ENCODE results near the gene IFI27.
"Not testable (repeated sequence)": the region's sequence is repeated elsewhere in the genome, so short reads cannot be mapped to it uniquely, and the experiment has no call there.

Gene IFI27

DNA sequence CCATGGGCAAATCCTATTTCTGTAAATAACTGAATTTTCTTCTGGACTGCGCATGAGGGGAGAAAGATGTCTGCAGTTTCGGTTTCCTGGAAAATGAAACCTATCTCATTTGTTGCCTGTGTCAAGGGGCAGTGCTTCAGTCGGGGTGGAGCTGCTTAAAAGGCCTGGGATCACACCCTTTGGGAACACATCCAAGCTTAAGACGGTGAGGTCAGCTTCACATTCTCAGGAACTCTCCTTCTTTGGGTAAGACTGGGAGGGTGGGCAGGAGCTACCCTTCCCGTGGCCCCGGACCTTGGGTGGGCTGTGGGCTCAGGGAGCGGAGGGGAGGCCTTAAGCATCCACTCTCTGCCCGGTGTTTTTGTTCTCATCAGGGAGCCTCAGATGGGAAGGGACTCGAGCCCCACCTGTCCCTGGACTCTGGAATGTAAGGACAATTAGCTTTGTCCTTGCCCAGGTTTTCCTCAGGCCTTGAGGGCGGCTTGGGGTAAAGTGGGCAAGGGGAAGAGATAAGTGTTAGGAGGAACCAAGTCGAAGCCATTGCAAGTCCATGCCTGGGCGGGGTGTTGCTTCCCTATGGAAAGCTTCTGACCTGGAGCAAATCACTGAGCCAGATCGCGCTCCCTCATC, at the start of gene IFI27:
TSS of gene IFI27 (plus strand) at position 185 of the 630 bp plus-strand sequence.
- no peak for DNase-seq

DNA sequence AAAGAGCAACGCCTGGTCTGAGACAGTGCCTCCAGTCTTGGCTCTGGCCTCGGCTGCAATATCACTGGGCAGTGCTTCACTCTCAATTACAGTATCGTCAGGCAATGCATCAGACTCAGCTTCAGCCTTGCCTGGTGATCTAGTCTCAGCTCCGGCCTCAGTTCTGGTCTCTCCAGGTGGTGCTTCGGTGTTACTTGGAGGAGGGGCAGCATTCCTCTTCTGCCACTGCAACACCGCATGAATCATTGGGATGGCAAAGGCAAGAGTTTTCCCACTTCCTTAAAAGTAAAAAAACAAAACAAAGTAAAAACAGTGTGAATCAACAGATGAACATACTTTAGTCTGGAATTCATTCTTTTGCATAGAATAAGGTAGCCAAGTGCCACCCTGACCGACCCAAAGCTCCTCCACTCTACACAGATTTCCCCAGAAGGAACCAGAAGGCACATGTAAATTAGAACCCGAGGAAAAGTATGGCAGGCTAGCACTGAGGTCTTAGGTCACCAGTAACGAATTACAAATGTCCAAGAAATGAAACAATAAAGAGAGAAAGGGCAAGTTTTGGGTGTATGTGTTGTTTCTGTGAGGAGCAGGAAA, 48.1 kb upstream of the IFI27 start:
- no peak for DNase-seq

DNA sequence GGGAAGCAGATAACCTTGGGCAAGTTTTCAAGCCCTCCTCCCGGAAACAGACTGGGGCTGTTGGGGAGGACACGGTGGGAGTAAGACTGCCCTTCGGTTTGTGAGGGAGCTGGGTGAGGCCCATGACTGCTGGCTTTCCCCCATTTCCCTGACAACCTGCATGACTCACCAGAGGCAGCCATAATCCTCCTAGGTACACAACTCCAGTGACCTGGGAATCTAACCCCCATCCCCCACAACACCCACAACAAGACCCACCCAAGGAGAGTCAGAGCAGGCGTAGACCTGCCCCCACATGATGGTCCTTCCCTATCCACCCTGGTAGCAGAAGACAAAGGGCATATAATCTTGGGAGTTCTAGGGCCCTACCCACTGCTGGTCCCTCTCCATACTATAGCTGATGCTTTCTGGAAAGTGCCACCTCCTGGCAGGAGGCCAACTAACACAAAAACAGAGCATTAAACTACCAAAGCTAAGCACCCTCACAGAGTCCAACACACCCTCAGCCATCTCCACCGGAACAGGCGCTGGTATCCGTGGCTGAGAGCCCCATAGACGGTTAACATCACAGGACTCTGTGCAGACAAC, 44.4 kb upstream of the IFI27 start:
- no peak for DNase-seq

DNA sequence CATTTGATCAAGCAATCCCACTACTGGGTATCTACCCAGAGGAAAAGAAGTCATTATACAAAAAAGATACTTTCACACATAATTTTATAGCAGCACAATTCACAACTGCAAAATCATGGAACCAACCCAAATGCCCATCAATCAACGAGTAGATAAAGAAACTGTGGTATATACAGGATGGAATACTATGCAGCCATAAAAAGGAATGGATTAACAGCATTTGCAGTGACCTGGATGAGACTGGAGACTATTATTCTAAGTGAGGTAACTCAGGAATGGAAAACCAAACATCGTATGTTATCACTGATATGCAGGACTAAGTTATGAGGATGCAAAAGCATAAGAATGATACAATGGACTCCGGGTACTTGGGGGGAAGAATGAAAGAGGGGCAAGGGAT, 38.5 kb upstream of the IFI27 start:
- DNase-seq, result not testable (repeated sequence)

DNA sequence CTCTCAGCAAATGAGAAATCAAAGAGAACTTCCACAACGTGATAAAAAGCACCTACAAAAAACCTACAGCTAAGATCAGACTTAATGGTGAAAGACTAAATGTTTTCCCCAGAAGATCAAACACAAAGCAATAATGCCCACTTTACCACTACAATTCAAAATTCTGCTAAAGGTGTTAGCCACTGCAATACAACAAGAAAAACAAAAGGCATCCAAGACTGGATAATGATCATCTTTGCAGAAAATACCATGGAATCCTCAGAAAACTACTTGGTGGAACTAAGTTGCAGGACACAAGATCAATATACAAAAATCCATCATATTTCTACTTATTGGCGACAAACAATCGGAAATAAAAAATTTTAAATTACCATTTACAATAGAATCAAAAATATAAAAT, 36.0 kb upstream of the IFI27 start:
- DNase-seq, result no peak

DNA sequence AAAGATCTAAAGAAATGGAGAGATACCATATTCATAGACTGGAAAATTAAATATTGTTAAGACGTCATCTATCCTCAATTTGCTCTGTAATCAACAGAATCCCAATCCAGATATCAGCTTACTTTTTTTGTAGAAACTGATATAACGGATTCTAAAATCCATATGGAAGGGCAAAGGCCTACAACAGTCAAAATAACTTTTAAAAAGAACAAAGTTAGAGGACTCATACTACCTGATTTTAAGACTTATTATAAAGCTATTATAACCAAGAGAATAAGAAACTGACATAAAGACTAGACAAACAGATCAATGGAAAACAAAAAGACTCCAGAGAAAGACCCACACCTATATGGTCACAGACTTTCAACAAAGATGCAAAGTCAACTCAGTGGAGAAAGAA, 35.5 kb upstream of the IFI27 start:
- DNase-seq, result no peak

DNA sequence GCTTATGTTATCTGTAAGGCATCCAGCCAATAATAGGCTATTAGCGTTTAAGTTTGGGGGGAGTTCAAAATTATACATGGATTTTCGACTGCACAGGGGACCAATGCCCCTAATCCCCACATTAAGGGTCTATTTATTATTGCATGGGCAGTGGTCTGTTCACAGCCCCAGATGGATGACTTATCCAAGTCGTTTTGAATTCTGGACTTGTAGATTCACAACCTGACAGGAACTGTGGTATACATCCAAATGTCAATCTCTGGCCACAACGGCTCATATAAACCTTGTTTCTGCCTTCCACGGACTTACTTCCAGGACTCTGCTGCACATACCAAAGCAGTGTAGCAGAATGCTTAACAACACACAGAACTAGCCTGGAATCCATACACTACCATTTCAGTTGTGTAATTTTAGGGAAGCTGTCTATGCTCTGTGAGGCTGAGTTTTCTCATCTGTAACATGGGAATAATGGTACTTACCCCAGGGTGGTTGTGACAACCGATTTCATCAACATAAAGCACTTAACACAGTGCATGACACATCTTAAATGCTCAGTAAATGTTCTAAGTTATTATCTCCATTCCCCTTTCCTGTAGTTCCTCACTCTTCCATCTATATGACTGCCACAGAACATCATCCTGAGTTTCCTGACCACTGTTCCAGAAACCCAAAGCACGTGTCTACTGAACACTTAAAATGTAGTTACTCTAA, 33.3 kb upstream of the IFI27 start:
- no peak for DNase-seq

DNA sequence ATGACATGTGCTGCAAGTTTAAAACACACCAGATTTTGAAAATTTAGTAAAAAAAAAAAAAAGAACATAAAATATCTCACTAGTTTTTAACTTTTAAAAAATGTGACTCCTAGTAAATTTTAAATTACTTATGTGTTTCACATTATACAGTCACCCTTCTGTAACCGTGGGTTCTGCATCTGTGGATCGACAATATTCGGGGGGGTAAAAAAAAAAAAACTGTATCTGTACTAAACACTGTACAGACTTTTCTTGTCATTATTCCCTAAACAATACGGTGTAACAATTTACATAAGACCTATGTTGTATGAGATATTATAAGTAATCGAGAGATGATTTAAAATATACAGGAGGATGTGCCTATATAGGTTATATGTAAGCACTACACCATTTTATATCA, 32.7 kb upstream of the IFI27 start:
- DNase-seq, result no peak

DNA sequence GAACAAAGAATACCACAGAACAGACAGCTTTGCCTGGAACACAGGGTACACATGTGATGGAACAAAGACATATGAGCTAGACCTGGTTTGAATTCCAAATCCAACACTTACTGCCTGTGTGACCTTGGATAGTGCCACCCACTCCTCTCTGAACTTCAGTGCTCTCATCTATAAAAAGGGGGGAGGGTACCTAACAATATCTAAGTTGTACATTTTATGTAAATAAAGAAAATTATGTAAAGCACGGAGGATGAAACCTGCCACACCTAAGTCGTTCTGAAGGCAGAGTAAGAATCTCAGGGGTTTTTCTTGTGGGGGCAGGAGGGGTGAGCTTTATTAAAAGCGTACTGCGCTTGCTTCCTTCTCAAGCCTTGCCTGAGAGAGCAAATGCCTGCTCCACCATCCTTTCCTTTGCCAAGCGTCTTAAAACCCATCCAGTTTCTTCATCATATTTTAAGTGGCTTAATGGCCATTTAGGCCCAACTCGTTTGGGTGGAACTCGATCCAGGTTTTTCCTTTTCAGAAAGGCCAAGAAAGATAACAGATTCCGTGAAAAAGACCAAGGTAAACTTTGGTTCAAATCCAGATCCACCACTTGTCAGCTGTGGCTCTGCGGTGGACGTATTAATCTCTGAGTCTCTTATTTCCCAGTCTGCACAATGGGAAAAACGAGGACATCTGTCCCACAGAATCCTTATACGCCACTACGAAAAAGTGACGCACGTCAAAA, 30.5 kb upstream of the IFI27 start:
- no peak for DNase-seq

DNA sequence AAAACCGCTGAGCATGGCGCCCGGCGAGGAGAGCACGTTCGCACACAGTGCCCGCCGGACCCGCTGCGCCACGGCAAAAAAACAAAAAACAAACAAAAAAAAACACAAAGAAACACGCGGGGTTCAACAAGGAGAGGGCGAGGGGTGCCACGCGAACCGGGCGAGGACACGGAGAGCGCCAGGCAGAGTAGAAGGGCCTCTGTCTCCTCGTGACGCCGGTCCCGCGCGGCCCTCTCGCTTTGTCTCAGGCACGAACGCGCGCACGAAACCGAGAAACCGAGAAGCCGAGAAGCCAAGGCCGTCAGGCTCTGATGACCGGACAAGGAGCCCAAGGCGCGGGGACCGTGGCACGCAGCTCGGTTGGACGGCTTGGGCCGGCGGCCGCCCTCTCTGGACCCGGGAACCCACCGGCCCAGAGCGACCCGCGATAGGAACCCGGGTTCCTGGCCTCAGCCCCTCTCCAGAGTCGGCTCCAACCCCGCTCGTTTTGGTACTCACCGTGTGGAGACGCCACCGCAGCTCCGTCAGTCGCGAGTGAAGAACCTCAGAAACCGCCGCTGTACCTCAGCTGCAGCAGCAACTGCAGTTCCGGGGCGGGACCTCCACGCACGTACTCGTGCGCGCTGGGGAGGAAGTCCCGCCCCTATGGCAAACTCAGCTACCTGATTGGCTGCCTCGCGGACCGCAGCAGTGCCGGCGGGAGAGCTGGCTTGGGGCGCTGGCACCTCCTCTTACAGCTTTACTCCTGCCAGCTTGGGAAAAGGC, 29.7 kb upstream of the IFI27 start, which contains the start of the genes DDX24 and IFI27L1:
TSS of gene DDX24 (minus strand) at position 582 of the 765 bp plus-strand sequence. CDS start 1,460 bp downstream, outside the sequence.
TSS of gene IFI27L1 (plus strand) at position 690 of the 765 bp plus-strand sequence. CDS start 15,628 bp downstream, outside the sequence.
- DNase-seq, result peak; percentile 95

DNA sequence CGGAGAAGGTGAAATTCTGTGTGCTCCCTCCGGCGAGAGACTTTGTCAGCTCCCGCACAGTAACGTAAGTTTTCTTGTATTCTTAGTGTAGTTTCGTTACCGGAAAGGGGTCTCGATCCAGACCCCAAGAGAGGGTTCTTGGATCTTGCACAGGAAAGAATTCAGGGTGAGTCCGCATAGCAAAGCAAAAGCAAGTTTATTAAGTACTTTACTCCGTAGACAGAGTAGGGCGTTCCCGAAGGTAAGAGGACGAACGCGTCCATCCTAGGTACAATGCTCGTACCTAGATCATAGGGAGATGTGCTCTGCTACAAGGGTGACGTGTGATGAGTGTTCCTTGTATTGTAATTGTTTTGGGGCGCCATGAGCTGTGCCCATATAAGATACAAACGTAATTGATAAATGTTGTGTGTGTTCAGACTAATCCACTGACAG, 29.1 kb upstream of the IFI27 start:
- DNase-seq, result no peak

DNA sequence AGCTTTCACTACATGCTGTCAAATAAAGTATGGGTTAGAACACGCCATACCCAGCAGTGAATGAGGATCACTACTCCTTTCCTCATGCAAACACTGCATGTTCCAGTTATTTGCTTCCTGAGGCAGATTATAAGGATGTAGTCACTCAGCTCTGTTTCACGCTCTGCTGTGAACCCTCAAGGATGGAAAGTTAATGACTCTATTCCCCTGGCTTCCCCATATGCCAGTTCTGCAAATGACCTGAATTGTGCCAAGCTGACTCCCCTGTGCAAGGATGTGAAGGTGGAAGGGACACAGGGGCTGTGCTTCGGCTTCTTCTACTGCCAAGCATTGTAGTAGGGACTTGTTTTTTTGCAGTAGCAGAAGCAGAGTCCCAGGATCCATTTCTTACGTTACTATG, 22.6 kb upstream of the IFI27 start:
- no peak for DNase-seq

DNA sequence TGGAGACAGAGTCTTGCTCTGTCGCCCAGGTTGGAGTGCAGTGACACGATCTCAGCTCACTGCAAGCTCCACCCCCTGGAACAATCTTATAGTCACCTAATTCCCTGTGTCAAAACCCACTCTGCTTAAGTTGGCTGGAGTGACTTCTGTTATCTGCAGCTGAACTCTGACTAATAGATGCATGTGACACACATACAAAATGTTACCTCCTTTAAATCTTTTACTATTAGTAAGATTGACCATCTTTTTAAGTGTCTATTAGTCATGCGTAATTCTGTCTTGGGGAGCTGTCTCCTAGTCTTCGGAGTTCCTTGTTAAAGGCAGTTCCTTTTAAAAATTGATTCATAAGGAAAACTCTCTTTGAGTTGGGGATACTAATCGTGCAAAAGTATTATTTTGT, 22.0 kb upstream of the IFI27 start:
- DNase-seq, result no peak

DNA sequence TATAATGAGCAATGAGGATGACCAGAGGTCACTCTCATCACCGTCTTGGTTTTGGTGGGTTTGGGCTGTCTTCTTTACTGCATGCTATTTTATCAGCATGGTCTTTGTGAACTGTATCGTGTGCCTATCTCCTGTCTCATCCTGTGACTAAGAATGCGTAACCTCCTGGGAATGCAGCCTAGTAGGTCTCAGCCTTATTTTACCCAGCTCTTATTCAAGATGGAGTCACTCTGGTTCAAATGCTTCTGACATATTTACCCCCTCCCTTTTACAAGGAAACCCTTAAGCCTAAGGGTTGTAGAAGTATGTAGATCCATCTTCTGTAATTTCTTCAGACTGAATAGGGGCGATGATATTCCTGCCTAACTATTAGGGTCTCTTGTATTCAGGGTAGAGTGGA, 21.1 kb upstream of the IFI27 start:
- DNase-seq, result no peak

DNA sequence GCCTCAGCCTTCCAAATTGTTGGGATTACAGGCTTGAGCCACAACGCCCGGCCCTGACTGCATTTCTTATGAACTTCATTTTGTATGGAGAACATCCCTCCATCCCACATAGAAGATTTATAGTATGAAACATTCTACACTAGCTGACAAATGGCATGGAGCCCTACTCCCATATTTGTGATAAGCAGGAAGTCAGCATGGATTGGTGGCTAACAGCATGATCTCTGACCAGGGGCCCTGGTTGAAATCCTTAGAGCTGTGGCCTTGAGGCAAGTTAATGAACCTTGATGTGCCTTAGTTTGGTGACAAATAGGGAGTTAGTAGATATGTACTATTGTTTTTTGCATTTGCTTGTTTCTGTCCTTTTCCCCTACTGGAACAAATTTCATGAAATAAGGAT, 17.1 kb upstream of the IFI27 start:
- no peak for DNase-seq

DNA sequence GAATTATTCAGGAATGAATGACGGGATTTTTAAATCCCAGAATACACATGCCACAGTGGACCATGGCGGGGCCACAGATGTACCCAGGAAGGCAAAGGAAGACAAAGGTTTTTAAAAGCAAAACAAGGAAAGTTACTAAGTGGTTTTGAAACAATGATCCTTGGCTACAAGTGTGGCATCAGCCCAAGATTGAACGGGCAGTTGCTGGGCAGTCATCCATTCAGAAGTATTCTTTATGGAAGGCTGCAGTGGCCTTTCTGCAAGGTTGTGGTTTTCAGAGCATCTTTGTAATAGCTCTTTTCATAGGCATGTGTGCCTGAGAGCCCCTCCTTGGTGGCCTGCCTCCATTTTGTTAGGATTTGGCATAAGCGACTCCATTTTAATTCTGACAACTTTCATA, 13.4 kb upstream of the IFI27 start:
- DNase-seq, result no peak

DNA sequence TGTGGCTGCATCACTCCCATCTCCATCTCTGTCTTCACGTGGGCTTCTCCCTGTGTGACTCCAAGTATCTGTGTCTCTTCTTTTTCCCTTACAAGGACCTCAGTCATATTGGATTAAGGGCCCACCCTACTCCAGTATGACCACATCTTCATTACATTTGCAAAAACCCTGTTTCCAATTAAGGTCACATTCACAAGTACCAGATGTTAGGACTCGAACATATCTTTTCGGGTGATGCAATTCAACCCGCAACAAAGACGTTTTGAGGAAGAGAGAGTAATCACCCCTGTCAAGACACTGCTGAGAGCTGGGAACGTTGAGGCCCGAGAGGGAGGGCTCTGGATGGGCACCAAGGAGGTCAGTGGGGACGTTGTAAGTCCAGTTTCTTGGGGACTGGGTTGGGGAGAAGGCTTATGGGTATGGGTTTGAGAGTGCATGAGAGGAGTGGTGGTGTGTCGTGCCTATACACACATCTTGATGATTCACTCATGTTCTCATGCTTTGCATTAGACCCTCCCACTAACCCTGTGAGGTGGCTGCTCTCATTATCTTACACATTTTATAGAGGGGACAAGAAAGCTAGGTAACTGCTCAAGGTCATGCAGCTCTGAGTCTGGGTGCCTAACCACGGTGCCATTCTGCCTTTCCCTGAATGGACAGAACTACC, 12.1 kb upstream of the IFI27 start:
- DNase-seq, result no peak

DNA sequence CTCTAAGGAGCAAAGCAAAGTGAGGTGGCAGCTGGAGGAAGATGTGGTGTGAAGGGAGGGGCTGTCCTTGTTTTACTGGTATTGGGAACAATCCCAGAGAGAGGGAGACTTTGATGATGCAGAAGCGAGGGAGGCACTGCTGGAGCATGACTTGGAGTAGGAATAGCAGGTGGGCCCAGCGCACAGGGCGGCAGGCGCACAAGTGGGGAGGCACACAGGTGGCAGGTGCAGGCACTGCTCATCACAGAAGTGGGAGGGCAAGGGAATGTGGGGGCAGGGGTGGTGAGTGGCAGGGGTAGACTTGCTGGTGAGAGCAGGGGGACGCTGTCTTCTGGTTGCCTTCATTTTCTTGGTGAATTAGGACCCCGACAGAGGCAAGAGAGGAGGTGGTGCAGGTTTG, 11.5 kb upstream of the IFI27 start:
- DNase-seq, result no peak

DNA sequence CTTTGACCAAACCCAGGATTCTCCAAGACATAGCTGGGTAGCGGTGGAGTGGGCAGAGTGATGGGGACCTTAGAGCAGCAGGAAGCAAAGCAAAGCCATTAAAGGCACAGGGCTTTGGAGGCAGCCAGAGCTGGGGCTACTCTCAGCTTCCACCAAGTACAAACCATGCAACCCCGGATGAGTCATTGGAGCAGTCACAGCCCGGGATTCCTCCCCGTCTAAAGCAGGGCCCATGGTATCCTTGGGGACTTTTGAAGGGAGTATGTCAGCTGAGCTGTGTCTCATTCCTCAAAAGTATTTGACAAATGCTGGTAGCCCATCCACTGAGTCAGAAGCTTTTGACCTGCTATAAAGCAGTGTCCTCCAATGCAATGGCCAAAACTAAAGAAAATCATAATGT, 9.7 kb upstream of the IFI27 start:
- DNase-seq, result no peak

DNA sequence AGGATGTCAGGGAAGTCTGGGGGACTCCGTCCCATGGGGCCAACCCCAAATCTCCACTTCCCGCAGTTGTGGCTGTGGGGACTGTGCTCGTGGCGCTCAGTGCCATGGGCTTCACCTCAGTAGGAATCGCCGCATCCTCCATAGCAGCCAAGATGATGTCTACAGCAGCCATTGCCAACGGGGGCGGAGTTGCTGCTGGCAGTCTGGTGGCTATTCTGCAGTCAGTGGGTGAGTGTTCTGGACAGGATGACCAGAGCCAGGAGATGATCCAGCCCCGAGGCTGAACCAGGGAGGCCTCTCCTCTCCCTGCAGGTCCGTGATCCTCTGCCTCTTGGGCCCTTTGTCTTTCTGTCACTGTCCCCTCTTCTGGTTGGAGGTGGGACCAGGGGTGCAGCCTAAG, 8.8 kb upstream of the IFI27 start:
- no peak for DNase-seq

DNA sequence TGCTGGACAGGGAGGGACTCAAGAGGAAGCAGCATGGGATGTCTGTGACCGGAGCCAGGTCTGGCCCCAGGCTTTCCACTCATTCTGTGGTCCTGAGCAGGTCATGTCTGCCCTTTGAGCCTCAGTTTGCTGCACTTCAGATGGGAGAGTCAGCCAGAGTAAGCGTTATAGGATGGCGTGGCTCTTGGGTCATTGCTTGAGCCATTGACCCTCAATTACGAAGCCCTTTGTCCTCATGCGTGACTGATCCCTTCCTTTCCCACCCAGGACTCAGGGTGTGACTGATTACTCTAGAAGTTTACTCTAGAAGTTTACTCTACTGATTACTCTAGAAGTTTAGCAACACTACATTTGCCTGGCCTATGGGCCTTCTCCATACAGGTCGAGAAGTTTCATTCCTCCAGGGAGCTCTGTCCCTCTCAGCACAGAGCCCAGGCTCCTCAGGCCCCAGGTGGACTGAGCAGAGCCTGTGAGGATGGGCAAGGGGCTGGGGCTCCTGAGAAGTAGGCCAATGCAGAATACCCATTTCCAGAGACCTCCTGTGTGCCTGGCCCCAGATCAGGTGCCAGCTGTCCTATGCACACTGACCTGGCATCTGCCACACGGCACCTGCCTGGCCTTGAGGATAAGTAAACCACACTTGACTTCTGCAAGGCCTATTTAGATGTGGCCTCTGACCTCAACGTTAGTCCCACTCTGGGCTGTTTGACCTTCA, 7.6 kb upstream of the IFI27 start:
- DNase-seq, result no peak

Data from CD4-positive, alpha-beta T cell treated with Interleukin-4 for 4 hours (primary cell).